Mesodermal cell (in vitro differentiated cells): ENCODE results near the gene GPR18.
"Not testable (repeated sequence)": the region's sequence is repeated elsewhere in the genome, so short reads cannot be mapped to it uniquely, and the experiment has no call there.

ENCODE experiments used
- H3K27ac ChIP-seq: 2 replicates; pipeline ENCODE4 v1.7.0; 2013; ENCODE audit warnings: mild to moderate bottlenecking, low read depth, low read length, moderate library complexity; ENCODE audit not compliant: severe bottlenecking
- H3K36me3 ChIP-seq: 2 replicates; pipeline ENCODE4 v1.7.1; 2013; ENCODE audit warnings: mild to moderate bottlenecking, low read length, moderate library complexity; ENCODE audit not compliant: control insufficient read depth, insufficient read depth
- H3K4me1 ChIP-seq: one replicate; pipeline ENCODE4 v1.7.1; 2013; ENCODE audit warnings: mild to moderate bottlenecking, low read length; ENCODE audit not compliant: insufficient read depth, control insufficient read depth, poor library complexity, severe bottlenecking
- H3K4me3 ChIP-seq: 2 replicates; pipeline ENCODE4 v1.7.0; 2013; ENCODE audit warnings: low read length, control low read depth, mild to moderate bottlenecking; ENCODE audit not compliant: insufficient read depth, poor library complexity, severe bottlenecking; ENCODE audit errors: extremely low read depth
- H3K9me3 ChIP-seq: 2 replicates; pipeline ENCODE4 v1.7.1; 2013; ENCODE audit warnings: mild to moderate bottlenecking, low read length, moderate library complexity; ENCODE audit not compliant: control insufficient read depth
- WGBS, 2 experiments: methylation state at CpG; one replicate each; pipeline ENCODE4 v1.1.5; 2013; ENCODE audit warnings: missing lambda C conversion rate in 2 of 2; ENCODE audit not compliant: insufficient coverage in 2 of 2; 5-methylcytosine and 5-hydroxymethylcytosine counted together

Gene GPR18

GRCh38 chr13:99230588-99230987, 27.6 kb downstream of the GPR18 start:
- H3K36me3 ChIP-seq, H3K9me3 ChIP-seq, H3K27ac ChIP-seq, H3K4me3 ChIP-seq, H3K4me1 ChIP-seq: not testable (repeated sequence)
- 94 to 96% methylated on average over 7 to 10 of the region's 12 CpGs for WGBS, 2 experiments

GRCh38 chr13:99228737-99229691, 29.2 kb downstream of the GPR18 start:
- Histone ChIP-seq H3K4me1 (no peaks in the 10 kb centered on the region), H3K4me3 (no peak overlapping the region), H3K9me3 (no peaks in the 10 kb centered on the region), H3K36me3 (peaks cover 4% of the 10 kb centered on the region), H3K27ac (peak overlapping the region; percentile 30)
- 80 to 90% methylated on average over 8 to 11 of the region's 13 CpGs for WGBS, 2 experiments

GRCh38 chr13:99227909-99228688, 30.1 kb downstream of the GPR18 start:
- WGBS, 2 experiments, result 94 to 97% methylated on average over 6 to 10 of the region's 15 CpGs
- peak overlapping the region; percentile 30 for H3K27ac ChIP-seq

GRCh38 chr13:99227331-99227900, 30.8 kb downstream of the GPR18 start:
- Histone ChIP-seq H3K4me1 (no peaks in the 10 kb centered on the region), H3K36me3 (peaks cover 4% of the 10 kb centered on the region), H3K9me3 (no peaks in the 10 kb centered on the region), H3K27ac (no peak overlapping the region), H3K4me3 (no peak overlapping the region)
- 87 to 100% methylated on average over 3 to 4 of the region's 6 CpGs for WGBS, 2 experiments

More at GRCh38 chr13:99227909-99228688, 30.1 kb downstream of the GPR18 start:
- Histone ChIP-seq H3K4me1 (no peaks in the 10 kb centered on the region), H3K9me3 (no peaks in the 10 kb centered on the region), H3K4me3 (no peak overlapping the region), H3K36me3 (peaks cover 4% of the 10 kb centered on the region)

- Histone ChIP-seq H3K4me1 (no peaks in the 10 kb centered on the region), H3K9me3 (no peaks in the 10 kb centered on the region), H3K36me3 (peaks cover 11% of the 10 kb centered on the region), H3K4me3 (no peak overlapping the region), H3K27ac (no peak overlapping the region)
- 63 to 100% methylated on average over 1 to 2 of the region's 2 CpGs for WGBS, 2 experiments
These were observed 31.7 kb downstream of the GPR18 start for GRCh38 chr13:99226513-99226912.

- H3K4me1 ChIP-seq, result no peaks in the 10 kb centered on the region
- H3K9me3 ChIP-seq, result no peaks in the 10 kb centered on the region
- WGBS, 2 experiments, result 80 to 100% methylated on average over 1 of the region's 4 CpGs
- no peak overlapping the region for H3K27ac ChIP-seq
- H3K4me3 ChIP-seq, result no peak overlapping the region
- peaks cover 13% of the 10 kb centered on the region for H3K36me3 ChIP-seq
These were observed 33.1 kb downstream of the GPR18 start for GRCh38 chr13:99225078-99225477.

- no peak overlapping the region for H3K4me3 ChIP-seq
- no peak overlapping the region for H3K27ac ChIP-seq
- WGBS, 2 experiments, result 92 to 93% methylated on average over 1 of the region's 2 CpGs
- peaks cover 13% of the 10 kb centered on the region for H3K36me3 ChIP-seq
- no peaks in the 10 kb centered on the region for H3K9me3 ChIP-seq
- no peaks in the 10 kb centered on the region for H3K4me1 ChIP-seq
These were observed 34.2 kb downstream of the GPR18 start for GRCh38 chr13:99224021-99224420.

- Histone ChIP-seq H3K4me1 (no peaks in the 10 kb centered on the region), H3K4me3 (no peak overlapping the region), H3K36me3 (peaks cover 13% of the 10 kb centered on the region), H3K9me3 (no peaks in the 10 kb centered on the region), H3K27ac (no peak overlapping the region)
- 86% methylated on average over 1 of the region's 1 CpG; no CpG with 5 or more reads in 1 of the 2 experiments for WGBS, 2 experiments
These were observed 34.6 kb downstream of the GPR18 start for GRCh38 chr13:99223587-99223986.

GRCh38 chr13:99221567-99222239, 36.5 kb downstream of the GPR18 start:
- no peaks in the 10 kb centered on the region for H3K9me3 ChIP-seq
- no peak overlapping the region for H3K4me3 ChIP-seq
- H3K36me3 ChIP-seq, result peaks cover 13% of the 10 kb centered on the region
- 96 to 98% methylated on average over 2 to 5 of the region's 8 CpGs for WGBS, 2 experiments
- no peaks in the 10 kb centered on the region for H3K4me1 ChIP-seq
- H3K27ac ChIP-seq, result no peak overlapping the region
